GM19452 (cell line): ENCODE results near the gene CAMK1G.
A peak's percentile ranks its signal among the peaks of the same experiment; 100 is the strongest.

Experiments used
- ATAC-seq: cut with Tn5 transposase; IDR thresholded peaks from one replicate; pipeline ENCODE4 v1.9.1; 2021; ENCODE audit not compliant: unreplicated experiment

The CAMK1G gene

GRCh38 chr1:209597499-209597898 is 14.0 kb downstream of the CAMK1G start:
- ATAC-seq, result no peak

DNA sequence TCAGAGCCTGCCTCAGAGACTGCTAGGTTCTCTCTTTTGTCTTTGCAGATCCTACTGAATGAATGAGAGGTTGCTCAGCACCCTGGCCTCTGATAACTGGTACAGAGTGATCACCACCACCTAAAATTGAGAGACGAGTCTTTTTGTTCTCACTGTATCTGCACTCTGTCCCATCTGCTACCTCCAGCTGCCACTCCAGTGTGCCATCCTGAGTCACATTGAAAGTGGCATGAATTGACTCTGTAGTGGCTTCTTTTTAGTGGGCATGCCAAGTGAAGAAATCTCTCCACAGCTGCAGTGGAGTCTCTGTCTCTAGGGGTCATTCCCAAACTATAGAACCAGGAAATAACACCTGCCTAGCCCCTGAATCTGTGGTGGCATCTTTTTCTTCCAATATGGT is 14.7 kb downstream of the CAMK1G start:
- no peak for ATAC-seq

DNA sequence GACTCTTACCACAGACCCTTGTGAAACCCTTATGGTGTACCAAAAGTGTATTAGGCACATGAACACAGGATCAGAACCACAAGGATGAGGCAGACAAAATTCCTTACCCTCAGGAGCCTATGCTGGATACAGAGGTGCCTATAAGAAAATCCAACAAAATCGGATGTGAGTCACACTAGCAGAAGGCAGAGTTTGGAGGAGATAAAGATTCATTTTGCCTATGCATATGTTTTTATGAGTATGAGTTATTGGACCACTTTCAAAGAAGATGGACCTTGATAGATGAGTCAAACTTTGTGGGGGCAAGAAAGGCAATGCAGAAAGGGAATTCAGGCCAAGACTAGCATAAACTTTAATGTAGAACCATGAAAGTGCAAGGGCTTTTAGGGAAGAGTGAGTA is 17.0 kb downstream of the CAMK1G start:
- ATAC-seq, result no peak

- ATAC-seq, result peak; percentile 71
These were observed 18.5 kb downstream of the CAMK1G start for GRCh38 chr1:209601809-209602657.

GRCh38 chr1:209603877-209604276 is 20.4 kb downstream of the CAMK1G start:
- ATAC-seq, result no peak

- ATAC-seq, result peak; percentile 81
These were observed 23.7 kb downstream of the CAMK1G start for GRCh38 chr1:209607102-209607794.

DNA sequence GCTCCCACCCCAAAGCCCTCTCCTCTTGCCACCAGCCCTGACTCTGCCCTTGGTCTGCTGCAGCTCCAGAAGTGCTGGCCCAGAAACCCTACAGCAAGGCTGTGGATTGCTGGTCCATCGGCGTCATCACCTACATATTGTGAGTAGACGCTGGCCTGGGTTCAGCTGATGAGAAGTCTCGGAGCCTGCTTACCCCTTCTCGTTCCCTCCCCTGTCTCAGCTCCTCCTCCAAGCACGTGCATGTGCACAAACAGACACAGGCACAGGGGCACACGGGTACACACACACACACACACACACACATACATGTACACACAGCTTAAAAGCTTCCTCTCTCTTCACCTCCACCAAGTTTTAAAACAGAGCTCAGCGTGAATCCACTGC is 24.3 kb downstream of the CAMK1G start:
- peak; percentile 23 for ATAC-seq

GRCh38 chr1:209609041-209609790 is 25.7 kb downstream of the CAMK1G start:
- ATAC-seq, result no peak

DNA sequence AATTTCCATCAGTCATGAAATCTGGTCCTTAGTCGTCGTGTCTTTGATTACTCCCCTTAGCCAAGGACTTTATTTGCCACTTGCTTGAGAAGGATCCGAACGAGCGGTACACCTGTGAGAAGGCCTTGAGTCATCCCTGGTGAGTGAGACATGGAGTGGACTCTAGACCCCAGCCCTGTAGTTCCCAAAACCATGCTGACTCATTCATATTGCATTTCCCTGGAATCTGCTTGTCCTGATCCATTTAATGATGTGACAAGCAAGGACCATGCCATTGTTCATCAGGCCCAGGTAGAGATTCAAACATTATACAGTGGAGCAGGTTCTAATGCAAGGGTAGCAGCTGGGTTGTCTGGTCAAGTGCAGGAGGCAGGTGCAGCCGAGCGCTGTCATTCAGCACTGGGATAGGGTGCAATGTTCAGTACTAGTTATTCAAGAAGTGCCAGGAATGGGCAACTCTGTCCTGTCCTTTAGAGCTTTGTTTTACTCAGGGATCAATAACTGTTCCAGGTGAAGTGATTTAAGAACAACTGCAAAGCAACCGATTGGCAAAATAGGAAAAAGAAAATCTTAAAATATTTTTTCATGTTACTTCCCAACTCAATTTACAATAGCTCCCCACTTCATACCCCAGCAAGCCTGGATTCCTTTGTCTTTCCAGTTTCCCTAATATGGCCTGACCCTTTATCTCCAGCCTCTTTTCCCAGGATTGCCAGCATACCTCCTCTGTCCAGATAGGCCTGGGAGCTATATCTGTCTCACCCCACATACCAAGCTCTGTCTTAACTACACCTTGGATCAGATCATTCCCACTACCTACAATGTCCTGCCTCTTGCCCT is 26.5 kb downstream of the CAMK1G start:
- no peak for ATAC-seq

DNA sequence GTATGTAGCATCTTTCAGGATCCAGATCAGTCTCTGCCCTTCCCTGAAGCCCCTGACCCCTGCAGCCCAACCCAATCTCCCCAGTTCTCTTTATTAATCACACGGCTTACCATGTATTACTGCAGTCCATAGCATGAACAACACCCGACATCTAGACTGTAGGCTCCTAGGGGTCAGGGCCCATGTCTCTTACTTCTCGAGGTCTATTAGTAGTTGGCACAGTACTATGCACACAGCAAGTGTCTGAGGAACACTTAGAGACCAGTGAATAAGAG is 27.1 kb downstream of the CAMK1G start:
- no peak for ATAC-seq

DNA sequence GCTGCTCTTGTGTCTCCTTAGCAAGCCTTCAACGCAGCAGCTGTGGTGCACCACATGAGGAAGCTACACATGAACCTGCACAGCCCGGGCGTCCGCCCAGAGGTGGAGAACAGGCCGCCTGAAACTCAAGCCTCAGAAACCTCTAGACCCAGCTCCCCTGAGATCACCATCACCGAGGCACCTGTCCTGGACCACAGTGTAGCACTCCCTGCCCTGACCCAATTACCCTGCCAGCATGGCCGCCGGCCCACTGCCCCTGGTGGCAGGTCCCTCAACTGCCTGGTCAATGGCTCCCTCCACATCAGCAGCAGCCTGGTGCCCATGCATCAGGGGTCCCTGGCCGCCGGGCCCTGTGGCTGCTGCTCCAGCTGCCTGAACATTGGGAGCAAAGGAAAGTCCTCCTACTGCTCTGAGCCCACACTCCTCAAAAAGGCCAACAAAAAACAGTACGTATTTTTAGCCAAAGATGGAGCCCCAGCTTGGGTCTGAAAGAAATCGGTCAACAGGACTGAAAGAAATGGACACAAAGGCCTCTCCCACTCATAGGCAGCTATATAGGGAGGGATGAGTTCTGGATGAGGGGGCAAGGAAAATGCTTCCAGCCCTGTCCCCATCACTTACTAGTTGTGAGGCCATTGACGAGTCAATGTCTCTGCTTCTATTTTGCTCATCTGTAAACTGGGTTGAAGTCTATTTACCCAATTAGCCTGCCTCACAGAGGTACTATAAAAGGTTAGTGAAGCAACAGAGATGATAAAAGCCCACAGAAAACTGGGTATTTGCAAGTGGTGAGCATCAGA is 28.5 kb downstream of the CAMK1G start:
- no peak for ATAC-seq

GRCh38 chr1:209612646-209613399 is 29.3 kb downstream of the CAMK1G start:
- no peak for ATAC-seq

DNA sequence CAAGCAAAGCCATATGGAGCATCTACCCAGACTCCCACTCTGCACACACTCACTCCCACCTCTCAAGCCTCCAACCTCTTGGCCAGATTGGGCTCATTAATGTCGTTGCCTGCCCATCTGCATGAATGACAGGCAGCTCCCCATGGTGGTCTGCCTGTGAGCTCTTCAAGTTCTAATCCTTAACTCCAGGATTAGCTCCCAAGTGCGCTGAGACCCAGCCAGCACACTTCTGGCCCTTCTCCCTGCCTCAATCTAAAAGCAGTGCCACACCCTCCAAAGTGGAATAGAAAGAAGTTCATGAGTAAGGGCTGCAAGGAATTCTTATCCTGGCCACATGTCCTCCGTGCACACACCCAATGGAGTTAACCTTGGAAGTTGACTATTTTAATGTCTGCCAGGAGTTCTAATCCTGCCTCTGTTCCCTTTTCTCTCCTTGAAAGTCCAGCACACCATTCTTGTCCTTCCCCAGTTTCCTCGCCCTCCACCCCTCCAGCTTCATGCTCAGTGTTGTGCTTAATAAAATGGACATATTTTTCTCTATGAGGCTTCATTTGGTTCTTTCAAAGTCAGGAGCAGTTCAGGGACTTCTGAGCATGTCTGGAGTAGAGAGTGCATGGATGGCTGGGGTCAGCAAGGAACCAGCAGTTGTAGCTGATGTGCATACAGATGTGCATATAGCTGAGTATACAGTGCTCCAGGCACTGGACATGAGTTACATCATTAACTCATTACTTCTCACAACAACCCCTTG is 30.1 kb downstream of the CAMK1G start:
- ATAC-seq, result no peak

GRCh38 chr1:209614151-209614420 is 30.6 kb downstream of the CAMK1G start:
- no peak for ATAC-seq

DNA sequence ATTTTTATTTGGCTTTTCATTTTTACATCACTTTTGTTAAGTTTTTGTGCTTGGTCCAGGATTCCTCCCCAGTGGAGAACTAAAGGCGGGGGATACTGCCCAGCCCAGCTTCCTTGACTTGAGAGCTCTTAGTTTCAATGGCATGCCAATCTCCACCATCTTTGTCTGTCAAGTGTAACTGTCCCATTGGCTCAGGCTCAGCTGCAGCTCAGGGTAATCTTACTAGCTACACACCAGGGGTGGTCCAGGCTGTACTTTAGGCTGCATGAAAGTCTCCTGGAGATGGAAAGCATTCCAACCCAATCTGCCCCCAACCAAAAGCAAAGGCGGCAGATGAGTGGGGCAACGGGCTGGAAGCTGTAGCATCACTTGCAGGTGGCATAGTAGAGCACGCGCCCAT is 31.4 kb downstream of the CAMK1G start:
- no peak for ATAC-seq

GRCh38 chr1:209616366-209617046 is 33.0 kb downstream of the CAMK1G start:
- no peak for ATAC-seq

- ATAC-seq, result no peak
These were observed 33.6 kb downstream of the CAMK1G start for GRCh38 chr1:209617047-209617673.

DNA sequence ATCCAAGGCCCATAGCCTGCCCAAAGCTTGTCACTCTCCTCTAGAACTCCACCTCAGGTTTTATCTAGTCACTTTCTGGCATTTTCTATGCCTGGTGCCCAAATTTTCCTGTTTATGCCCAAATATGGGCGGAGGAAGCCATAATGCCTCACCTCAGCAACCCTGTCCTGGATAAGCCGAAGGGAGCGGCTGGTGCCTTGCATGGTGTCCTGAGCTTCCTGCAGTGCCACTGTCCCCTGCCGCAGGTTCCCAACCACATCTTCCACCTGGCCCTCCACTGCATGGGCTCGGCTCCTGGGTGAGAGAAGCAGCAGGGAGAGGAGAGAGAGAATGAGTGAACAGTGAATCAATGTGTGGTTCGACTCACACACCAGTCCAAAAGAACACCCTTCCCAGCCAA is 34.2 kb downstream of the CAMK1G start:
- no peak for ATAC-seq
